GM18907 (cell line): ENCODE data around the gene ADAP1.

Source experiments
- ATAC-seq: cut with Tn5 transposase; IDR thresholded peaks from one replicate; pipeline ENCODE4 v1.9.1; 2021; ENCODE audit warnings: mild to moderate bottlenecking, moderate library complexity; ENCODE audit not compliant: unreplicated experiment

The ADAP1 gene

GRCh38 chr7:940599-941408 is 13.7 kb downstream of the ADAP1 start:
- ATAC-seq = no peak

GRCh38 chr7:939843-940242 is 14.6 kb downstream of the ADAP1 start:
- no peak for ATAC-seq

GRCh38 chr7:938546-939185 is 15.8 kb downstream of the ADAP1 start:
- no peak for ATAC-seq

GRCh38 chr7:937856-938484 is 16.5 kb downstream of the ADAP1 start:
- ATAC-seq = no peak

GRCh38 chr7:936386-937054 is 18.0 kb downstream of the ADAP1 start:
- ATAC-seq = peak; percentile 89

GRCh38 chr7:935874-936385 is 18.6 kb downstream of the ADAP1 start:
- ATAC-seq = no peak

GRCh38 chr7:935164-935873 is 19.2 kb downstream of the ADAP1 start:
- ATAC-seq = no peak

- no peak for ATAC-seq
These were observed 19.9 kb downstream of the ADAP1 start for GRCh38 chr7:934469-935163.

GRCh38 chr7:932651-932975 is 21.9 kb downstream of the ADAP1 start:
- ATAC-seq = no peak

- no peak for ATAC-seq
These were observed 22.4 kb downstream of the ADAP1 start for GRCh38 chr7:931871-932650.

- no peak for ATAC-seq
These were observed 23.3 kb downstream of the ADAP1 start for GRCh38 chr7:930975-931758.

- no peak for ATAC-seq
These were observed 25.2 kb downstream of the ADAP1 start for GRCh38 chr7:929311-929711.

- ATAC-seq = no peak
These were observed 27.3 kb downstream of the ADAP1 start for GRCh38 chr7:927031-927671.

GRCh38 chr7:926061-927030 is 28.1 kb downstream of the ADAP1 start:
- ATAC-seq = no peak

GRCh38 chr7:925601-926000 is 28.9 kb downstream of the ADAP1 start:
- no peak for ATAC-seq

- peak; percentile 53 for ATAC-seq
These were observed 29.8 kb downstream of the ADAP1 start for GRCh38 chr7:924541-925231.
